COLO668 (cell line): ENCODE data around the gene GJC2.

ENCODE experiments used
- DNase-seq: peaks from one replicate; lab custom pipeline; 2025; ENCODE audit not compliant: unreplicated experiment; lab: John Stamatoyannopoulos, UW

GJC2 gene

GRCh38 chr1:228144193-228144992, 5.3 kb upstream of the GJC2 start:
- DNase-seq = peak; percentile 11

- no peak for DNase-seq
Measured at GRCh38 chr1:228144993-228145343, 4.8 kb upstream of the GJC2 start.

GRCh38 chr1:228145463-228146416, 4.0 kb upstream of the GJC2 start:
- DNase-seq = no peak

- no peak for DNase-seq
Measured at GRCh38 chr1:228146417-228147150, 3.1 kb upstream of the GJC2 start.

GRCh38 chr1:228147151-228147693, 2.5 kb upstream of the GJC2 start:
- DNase-seq = no peak

GRCh38 chr1:228147768-228148167, 2.0 kb upstream of the GJC2 start:
- no peak for DNase-seq

GRCh38 chr1:228148196-228148861, 1.4 kb upstream of the GJC2 start:
- no peak for DNase-seq

- DNase-seq = no peak
Measured at GRCh38 chr1:228148935-228149405, 760 bp upstream of the GJC2 start.

- no peak for DNase-seq
Measured at GRCh38 chr1:228150120-228150460, 360 bp downstream of the GJC2 start.

GRCh38 chr1:228150461-228151179, 890 bp downstream of the GJC2 start:
- no peak for DNase-seq

- no peak for DNase-seq
Measured at GRCh38 chr1:228151180-228151925, 1.6 kb downstream of the GJC2 start.

GRCh38 chr1:228152097-228152917, 2.6 kb downstream of the GJC2 start:
- DNase-seq = no peak

GRCh38 chr1:228152918-228153258, 3.2 kb downstream of the GJC2 start:
- no peak for DNase-seq

GRCh38 chr1:228154021-228154669, 4.4 kb downstream of the GJC2 start:
- no peak for DNase-seq

GRCh38 chr1:228154670-228155571, 5.2 kb downstream of the GJC2 start:
- no peak for DNase-seq

- DNase-seq = no peak
Measured at GRCh38 chr1:228155596-228156514, 6.1 kb downstream of the GJC2 start.
